ENCODE measurements around the gene STRC.
"Not testable (repeated sequence)": the region's sequence is repeated elsewhere in the genome, so short reads cannot be mapped to it uniquely, and the experiment has no call there.

Gene STRC

GRCh38 chr15:43563793-43564192 is 54.8 kb downstream of the STRC start:
- DNase-seq, result not testable (repeated sequence)

DNA sequence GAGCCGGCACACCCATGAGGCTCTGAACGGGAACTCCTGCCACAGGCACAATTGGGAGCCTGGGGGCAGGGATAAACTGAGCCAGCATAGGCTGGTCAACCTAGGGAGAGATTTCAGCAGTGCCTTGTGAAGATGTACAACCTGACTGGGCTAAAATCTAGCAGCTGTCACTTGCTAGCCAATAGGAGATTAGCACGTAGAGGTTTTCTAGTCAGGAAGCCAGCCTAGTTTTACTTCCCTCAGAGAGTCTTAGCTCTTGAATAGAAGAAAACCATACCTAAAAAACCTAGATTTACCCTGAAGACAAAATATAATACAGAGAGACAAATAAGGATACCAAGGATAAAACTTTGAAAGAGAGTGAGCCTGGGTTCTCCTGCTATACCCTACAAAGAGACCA is 55.8 kb downstream of the STRC start:
- not testable (repeated sequence) for DNase-seq

GRCh38 chr15:43552986-43553385 is 65.6 kb downstream of the STRC start:
- peak; percentile 24 for DNase-seq

DNA sequence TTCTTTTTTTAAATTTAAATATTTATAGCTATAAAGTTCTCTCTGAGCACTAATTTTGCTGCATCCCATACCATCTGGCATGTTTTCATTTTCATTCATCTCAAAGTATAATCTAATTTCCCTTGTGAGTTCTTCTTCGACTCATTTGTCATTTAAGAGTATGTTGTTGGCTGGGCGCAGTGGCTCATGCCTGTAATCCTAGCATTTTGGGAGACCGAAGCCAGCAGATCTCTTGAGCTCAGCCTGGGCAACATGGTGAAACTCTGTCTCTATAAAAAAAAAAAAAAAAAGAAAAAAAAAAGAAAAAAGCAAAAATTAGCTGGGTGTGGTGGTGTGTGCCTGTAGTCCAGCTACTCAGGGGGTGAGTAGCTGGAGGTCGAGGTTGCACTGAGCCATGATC is 66.3 kb downstream of the STRC start:
- DNase-seq, result no peak

- peak; percentile 76 for DNase-seq
Observed at GRCh38 chr15:43550527-43551363, 67.9 kb downstream of the STRC start.

Measured in fibroblast of skin of scalp (primary cell).